ENCODE data around the gene BPIFB4. TPM values are rescaled to one million over a fixed set of nuclear protein-coding genes. Genes with fewer than 3 reads are reported as not detected.

BPIFB4 gene
- total RNA-seq, 1 experiment from 2014 or later, result not detected

GRCh38 chr20:33034115-33034514, 45.3 kb upstream of the BPIFB4 start:
- in situ Hi-C loops (cut with HindIII; ENCODE audit: low pct_unique_long_range_greater_than_20kb, low sequenced_read_pairs) (no loop called here), intact Hi-C loops (cut with micrococcal nuclease; ENCODE audit: unreplicated experiment) (no loop called here)
- TF ChIP-seq REST (IDR thresholded peaks at IDR 0.05; ENCODE audit: insufficient read depth in 1 of 2, low read depth in 2 of 2, low read length in 1 of 2), result no peak
- TF ChIP-seq POLR2AphosphoS5 (IDR thresholded peaks at IDR 0.05; ENCODE audit: low read depth, low read length), result no peak
- no peak for TF ChIP-seq TCF7L2 (IDR thresholded peaks at IDR 0.05; ENCODE audit: low read depth, low read length)
- TF ChIP-seq CTCF (IDR thresholded peaks at IDR 0.05), result no peak
- TF ChIP-seq SIN3A (IDR thresholded peaks at IDR 0.05; ENCODE audit: borderline replicate concordance, insufficient read depth, low read depth, low read length), result no peak
- Histone ChIP-seq H3K36me3 (ENCODE audit: control insufficient read depth, insufficient read depth, low read length) (no peaks in the 10 kb centered on the region), H3K9me3 (ENCODE audit: control insufficient read depth, insufficient read depth, low read depth, low read length) (no peaks in the 10 kb centered on the region), H3K27me3 (ENCODE audit: control insufficient read depth, insufficient read depth, low read length) (peaks cover 6% of the 10 kb centered on the region; the same call in 1 of the 2 replicates), H3K4me3 (ENCODE audit: low read depth in 2 of 2, low read length in 2 of 2) (no peak overlapping the region), H3K27ac (ENCODE audit: low read length) (no peak overlapping the region), H3K4me1 (ENCODE audit: control insufficient read depth, insufficient read depth, low read length) (no peaks in the 10 kb centered on the region)
- ChIA-PET POLR2A (no interaction called here), CTCF (no interaction called here)
- BruUV-seq (replicated peaks), result no TSS peak
- ATAC-seq (no peak), DNase-seq (ENCODE audit: low read depth, low spot score) (no peak)

- ChIA-PET POLR2A (no interaction called here), CTCF (no interaction called here)
- intact Hi-C loops (cut with micrococcal nuclease; ENCODE audit: unreplicated experiment), result no loop called here
- Histone ChIP-seq H3K9me3 (ENCODE audit: control insufficient read depth, insufficient read depth, low read depth, low read length) (no peaks in the 10 kb centered on the region), H3K27ac (ENCODE audit: low read length) (no peak overlapping the region), H3K36me3 (ENCODE audit: control insufficient read depth, insufficient read depth, low read length) (no peaks in the 10 kb centered on the region), H3K4me3 (ENCODE audit: low read depth in 2 of 2, low read length in 2 of 2) (no peak overlapping the region), H3K27me3 (ENCODE audit: control insufficient read depth, insufficient read depth, low read length) (peaks cover 6% of the 10 kb centered on the region; the same call in 1 of the 2 replicates), H3K4me1 (ENCODE audit: control insufficient read depth, insufficient read depth, low read length) (no peaks in the 10 kb centered on the region)
- TF ChIP-seq TCF7L2 (IDR thresholded peaks at IDR 0.05; ENCODE audit: low read depth, low read length) (no peak), POLR2AphosphoS5 (IDR thresholded peaks at IDR 0.05; ENCODE audit: low read depth, low read length) (no peak), SIN3A (IDR thresholded peaks at IDR 0.05; ENCODE audit: borderline replicate concordance, insufficient read depth, low read depth, low read length) (no peak), REST (IDR thresholded peaks at IDR 0.05; ENCODE audit: insufficient read depth in 1 of 2, low read depth in 2 of 2, low read length in 1 of 2) (no peak), CTCF (IDR thresholded peaks at IDR 0.05) (no peak)
- no peak for ATAC-seq
- no peak for DNase-seq (ENCODE audit: low read depth, low spot score)
- BruUV-seq (replicated peaks), result no TSS peak
- in situ Hi-C loops (cut with HindIII; ENCODE audit: low pct_unique_long_range_greater_than_20kb, low sequenced_read_pairs), result no loop called here
Observed at GRCh38 chr20:33034901-33035492, 44.4 kb upstream of the BPIFB4 start.
